ENCODE results near the gene LINC01488.

LINC01488 gene

GRCh38 chr11:69492201-69492991 lies 10.9 kb downstream of the LINC01488 start:
- no peak for DNase-seq (ENCODE audit: low read depth)

GRCh38 chr11:69493931-69494821 lies 12.7 kb downstream of the LINC01488 start:
- no peak for DNase-seq (ENCODE audit: low read depth)

DNA sequence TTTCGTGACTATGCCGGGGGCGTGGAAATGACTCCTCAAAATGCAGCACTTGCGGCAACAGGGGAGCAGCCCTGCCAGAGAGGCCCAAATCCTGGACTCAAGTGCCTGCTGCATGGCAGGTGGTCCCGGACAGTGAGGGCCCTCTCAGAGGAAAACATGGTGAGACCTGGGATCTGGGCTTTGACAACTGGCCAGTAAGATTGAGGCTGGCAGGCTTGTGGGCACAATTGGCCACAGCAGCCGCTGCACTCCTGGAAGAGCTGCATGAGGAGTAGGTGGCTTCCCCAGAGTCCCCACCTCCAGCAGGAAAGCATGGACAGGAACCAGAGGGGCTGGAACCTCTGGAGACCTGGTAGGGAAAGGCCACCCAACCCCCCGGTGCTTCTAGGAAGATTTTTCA lies 13.4 kb downstream of the LINC01488 start:
- no peak for DNase-seq (ENCODE audit: low read depth)

- DNase-seq (ENCODE audit: low read depth) = no peak
Observed at GRCh38 chr11:69495441-69496201, 14.2 kb downstream of the LINC01488 start.

DNA sequence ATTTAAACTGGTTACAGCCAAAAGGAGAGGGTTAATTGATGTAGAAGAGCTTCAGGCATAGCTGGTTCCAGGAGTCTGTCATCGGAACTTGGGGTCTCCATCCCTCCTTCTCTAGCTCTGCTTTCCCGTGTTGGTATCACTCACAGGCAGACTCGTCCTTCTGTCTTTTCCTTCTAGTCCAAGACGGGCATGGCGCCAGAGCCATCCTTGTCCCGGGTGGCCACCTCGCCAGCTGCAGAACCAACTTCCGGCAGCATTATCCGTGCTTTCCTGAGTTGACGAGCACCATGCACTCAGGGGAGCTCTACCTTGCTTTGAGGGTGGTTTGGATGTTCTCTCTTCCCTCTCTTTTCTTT lies 14.7 kb downstream of the LINC01488 start:
- no peak for DNase-seq (ENCODE audit: low read depth)

- no peak for DNase-seq (ENCODE audit: low read depth)
Observed at GRCh38 chr11:69496631-69497220, 15.3 kb downstream of the LINC01488 start.

GRCh38 chr11:69497221-69497787 lies 15.8 kb downstream of the LINC01488 start:
- no peak for DNase-seq (ENCODE audit: low read depth)

DNA sequence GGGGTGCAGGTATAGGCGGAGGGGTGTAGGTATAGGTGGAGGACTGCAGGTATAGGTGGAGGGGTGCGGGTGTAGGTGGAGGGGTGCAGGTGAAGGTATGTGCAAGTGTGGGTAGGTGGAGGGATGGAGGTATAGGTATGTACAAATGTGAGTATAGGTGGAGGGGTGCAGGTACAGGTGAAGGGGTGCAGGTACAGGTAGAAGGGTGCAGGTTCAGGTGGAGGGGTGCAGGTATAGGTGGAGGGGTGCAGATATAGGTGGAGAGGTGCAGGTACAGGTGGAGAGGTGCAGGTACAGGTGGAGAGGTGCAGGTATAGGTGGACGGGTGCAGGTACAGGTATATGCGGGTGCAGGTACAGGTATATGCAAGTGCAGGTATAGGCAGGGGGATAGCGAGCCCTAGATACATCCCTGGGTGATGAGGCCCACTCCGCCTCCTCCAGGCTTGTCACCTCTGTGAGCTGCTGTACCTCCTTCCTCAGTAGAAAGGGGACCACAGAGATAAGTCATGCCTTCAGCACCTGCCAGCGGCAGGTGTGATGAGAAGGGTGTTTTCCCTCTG lies 17.2 kb downstream of the LINC01488 start:
- DNase-seq (ENCODE audit: low read depth) = no peak

GRCh38 chr11:69499186-69499917 lies 17.9 kb downstream of the LINC01488 start:
- DNase-seq (ENCODE audit: low read depth) = no peak

DNA sequence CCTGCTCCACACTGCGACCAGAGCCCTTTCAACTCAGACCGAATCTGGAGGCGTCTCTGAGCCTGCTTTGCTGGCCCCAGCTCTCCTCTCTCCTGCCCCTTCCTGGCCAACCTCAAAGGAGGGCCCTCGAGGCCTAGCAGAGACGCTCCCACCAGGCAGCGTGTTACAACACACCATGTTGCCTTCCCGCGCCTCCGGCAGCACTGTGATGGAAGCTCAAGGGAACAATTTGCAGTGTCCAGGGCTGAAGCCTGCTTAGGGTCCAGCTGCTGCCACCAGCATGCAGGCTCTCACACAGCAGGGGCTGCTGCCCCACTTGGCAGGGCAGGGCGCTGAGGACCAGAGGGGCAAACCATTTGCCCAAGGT lies 18.4 kb downstream of the LINC01488 start:
- no peak for DNase-seq (ENCODE audit: low read depth)

DNA sequence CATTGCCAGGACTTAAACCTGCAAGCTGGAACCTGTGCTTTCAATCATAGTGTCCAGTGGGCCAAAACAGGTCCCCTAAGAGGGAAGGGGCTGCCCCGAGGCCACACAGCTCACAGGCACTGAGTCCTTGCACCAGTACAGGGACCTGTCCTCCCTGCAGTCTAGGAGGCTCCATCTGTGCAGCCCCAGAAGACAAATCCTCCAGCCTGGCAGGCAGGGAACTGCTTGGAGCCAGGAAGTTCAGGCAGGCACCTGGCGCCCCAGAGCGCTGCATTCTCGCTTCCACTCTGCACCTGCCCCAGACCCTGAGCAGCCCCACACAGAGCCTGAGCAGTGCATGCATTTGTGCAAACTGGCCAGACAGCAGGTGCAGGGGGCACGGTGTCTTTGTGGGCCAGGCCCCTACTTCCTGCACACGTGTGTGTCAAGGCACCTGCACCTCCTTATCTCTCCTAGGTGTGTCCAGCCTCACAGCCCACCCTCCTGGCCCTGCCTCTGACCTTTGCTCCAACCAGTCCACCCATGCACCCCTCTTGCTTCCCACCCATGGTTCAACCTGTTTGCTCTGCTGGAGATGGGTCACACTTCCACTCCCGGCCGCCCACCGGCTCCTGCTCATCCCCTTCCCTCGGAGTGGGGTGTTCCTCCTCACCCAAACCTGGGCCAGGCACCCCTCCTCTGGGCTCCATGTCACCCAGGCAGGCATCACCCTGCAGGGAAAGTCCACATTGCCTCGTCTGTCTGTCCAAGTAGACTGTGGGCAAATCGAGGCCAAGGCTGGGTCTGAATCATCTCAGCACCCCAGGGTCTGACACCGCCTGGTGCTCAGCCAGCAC lies 19.0 kb downstream of the LINC01488 start:
- no peak for DNase-seq (ENCODE audit: low read depth)

DNA sequence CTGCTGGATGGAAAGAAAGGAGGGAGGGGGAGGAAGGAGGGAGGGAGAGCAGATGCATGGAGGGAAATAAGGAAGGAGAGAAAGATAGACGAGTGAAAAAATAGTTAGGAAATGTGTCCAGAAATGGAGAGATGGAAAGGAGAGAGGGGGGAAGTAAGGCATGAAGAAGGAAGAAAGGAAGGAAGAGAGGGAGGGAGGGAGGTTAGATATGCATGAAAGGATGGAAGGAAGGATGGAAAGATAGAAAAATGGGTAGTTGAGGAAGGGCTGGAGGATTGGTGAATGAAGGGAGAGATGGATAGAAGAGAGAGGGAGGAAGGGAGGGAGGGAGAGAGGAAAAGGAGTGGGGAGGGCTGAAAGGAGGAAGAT lies 19.6 kb downstream of the LINC01488 start:
- DNase-seq (ENCODE audit: low read depth) = no peak

DNA sequence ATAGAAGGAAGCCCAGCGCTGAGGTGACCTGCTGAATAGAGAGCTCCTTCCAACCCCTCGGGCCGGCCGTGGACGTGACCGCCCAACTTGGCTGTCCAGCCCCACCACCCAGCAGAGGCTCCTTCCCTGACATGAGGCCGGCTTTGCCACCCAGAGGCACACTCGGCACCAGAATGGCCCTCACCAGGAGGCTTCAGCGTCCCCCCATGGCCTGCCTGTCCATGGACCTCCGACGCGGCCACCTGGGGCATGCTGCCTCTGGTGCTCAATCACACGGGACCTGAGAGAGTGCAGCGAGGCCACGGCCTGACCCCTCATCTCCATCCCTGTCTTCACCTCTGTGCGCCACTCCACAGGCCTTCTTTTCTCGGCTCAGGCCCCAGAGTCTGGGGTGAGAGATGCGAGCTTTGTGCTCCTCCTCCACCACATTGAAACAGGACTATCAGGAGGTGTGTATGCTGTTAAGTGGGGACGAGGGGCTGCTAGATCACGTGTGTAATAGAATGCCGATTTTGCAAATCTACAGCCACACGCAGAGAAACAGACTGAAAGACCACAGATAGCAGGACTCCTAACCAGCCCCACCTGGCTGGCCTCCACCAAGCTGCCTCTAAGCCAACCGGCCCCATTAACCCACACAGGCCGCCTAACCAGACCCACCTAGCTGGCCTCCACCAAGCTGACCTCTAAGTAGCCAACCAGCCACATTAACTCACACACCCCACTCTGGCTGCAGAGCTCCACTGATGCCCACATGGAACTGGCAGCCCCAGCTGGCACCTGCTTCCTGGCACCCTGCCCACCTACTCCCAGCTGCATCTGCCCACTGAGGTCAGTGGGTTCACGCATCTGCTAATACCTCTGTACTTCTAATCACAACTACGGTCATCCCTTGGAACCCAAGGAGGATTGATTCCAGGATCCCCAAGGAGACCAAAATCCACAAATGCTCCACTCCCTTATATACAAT lies 20.7 kb downstream of the LINC01488 start:
- DNase-seq (ENCODE audit: low read depth) = no peak

GRCh38 chr11:69504127-69504526 lies 22.7 kb downstream of the LINC01488 start:
- no peak for DNase-seq (ENCODE audit: low read depth)

DNA sequence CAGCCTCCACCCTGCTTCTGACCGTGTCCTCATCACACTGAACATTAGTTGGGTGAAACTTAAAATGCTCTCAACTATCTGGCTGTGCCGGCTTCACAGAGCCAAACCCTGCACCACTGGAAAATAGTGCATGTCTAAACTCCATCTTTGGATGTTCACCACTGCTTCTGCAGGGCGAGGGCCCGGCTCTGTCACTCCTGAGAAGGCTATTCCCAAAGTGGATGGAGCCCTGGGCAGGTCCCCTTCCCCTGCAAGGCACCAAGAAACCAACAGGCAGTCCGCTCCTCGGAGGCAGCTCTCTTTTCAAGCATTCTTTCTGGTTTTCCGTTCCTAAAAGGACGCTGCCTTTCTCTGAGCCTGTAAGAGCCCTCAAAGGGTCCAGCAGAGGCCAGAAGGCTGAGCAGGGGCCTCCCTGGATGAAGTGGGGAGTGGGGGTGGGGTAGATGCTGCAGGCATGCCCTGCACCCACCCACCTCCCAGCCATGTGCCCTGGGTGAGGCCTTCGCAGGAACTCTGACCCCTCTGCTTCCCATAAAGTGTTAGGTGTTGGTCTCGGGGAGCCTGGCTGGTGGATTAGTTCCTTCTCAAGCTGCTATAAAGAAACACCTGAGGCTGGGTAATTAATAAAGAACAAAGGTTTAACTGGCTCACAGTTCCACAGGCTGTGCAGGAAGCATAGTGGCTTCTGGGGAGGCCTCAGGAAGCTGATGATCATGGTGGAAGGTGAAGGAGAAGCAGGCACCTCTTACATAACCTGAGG lies 23.3 kb downstream of the LINC01488 start:
- DNase-seq (ENCODE audit: low read depth) = no peak

- DNase-seq (ENCODE audit: low read depth) = no peak
Observed at GRCh38 chr11:69508974-69509373, 27.5 kb downstream of the LINC01488 start.

DNA sequence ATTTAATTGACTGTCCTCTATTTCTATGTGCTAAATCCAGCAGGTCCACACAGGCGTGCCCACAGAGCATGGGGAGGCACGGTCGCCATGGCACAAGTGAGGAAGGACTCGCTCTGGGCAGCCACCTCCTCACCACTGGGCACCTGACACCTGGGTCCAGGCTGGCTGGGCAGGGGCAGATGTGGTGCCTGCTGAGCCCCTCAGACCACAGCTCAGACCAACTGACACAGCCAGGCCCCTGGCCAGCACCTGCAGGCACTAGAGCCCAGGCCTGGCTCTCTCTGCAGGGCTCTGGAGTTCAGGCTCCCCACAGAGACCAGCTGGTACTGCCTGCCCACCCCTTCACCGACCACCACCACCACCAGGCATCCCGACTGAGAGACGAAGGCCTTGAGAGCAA lies 27.9 kb downstream of the LINC01488 start:
- no peak for DNase-seq (ENCODE audit: low read depth)

DNA sequence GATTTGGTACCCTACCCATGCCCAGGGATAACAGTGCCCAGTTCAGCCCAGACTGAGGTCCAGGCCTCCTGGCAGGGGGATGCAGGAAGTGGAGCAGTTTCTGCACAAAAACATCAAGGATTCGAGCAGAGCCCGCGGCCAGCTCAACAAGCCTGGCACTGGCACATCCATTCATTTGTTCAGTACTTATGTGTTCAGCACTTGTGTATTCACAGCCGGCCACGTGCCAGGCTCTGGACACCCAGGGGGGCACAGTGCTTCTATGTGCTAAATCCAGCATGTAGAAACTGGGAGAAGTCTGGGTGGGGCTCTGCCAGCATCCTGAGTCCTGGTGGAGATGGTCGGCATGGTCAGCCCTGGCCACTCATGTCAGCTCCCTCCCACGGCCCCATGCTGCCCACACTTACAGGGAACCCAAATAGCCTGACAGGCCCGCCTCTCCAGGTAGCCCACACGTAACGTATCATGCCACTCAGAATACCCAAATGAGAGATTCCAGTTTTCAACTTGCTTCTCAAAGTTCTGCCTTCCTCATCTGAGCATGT lies 28.5 kb downstream of the LINC01488 start:
- no peak for DNase-seq (ENCODE audit: low read depth)

All from stimulated activated CD8-positive, alpha-beta memory T cell treated with anti-CD3 and anti-CD28 coated beads, Interleukin-12 subunit alpha, Interleukin-12 subunit beta, amount 100 ng/mL, for 1 hour (primary cell).